GM18499 (cell line): Measurements from ENCODE around the gene PLXNA2.

Experiments
- ATAC-seq: cut with Tn5 transposase; IDR thresholded peaks from one replicate; pipeline ENCODE4 v1.9.1; 2021; ENCODE audit warnings: moderate number of reproducible peaks; ENCODE audit not compliant: insufficient read depth, unreplicated experiment

The PLXNA2 gene

GRCh38 chr1:208227366-208227765 is 16.8 kb downstream of the PLXNA2 start:
- no peak for ATAC-seq

GRCh38 chr1:208225954-208226937 is 17.9 kb downstream of the PLXNA2 start:
- ATAC-seq = no peak

- ATAC-seq = no peak
Observed at GRCh38 chr1:208224192-208224713, 19.9 kb downstream of the PLXNA2 start.

GRCh38 chr1:208223136-208223535 is 21.0 kb downstream of the PLXNA2 start:
- no peak for ATAC-seq

GRCh38 chr1:208222376-208223126 is 21.6 kb downstream of the PLXNA2 start:
- no peak for ATAC-seq

GRCh38 chr1:208221291-208221622 is 22.9 kb downstream of the PLXNA2 start:
- ATAC-seq = no peak

- ATAC-seq = no peak
Observed at GRCh38 chr1:208219659-208220282, 24.4 kb downstream of the PLXNA2 start.

- no peak for ATAC-seq
Observed at GRCh38 chr1:208219098-208219658, 25.0 kb downstream of the PLXNA2 start.

- no peak for ATAC-seq
Observed at GRCh38 chr1:208218237-208219097, 25.7 kb downstream of the PLXNA2 start.

GRCh38 chr1:208217781-208218180 is 26.4 kb downstream of the PLXNA2 start:
- no peak for ATAC-seq

GRCh38 chr1:208216806-208217205 is 27.4 kb downstream of the PLXNA2 start:
- no peak for ATAC-seq

GRCh38 chr1:208216062-208216461 is 28.1 kb downstream of the PLXNA2 start:
- no peak for ATAC-seq

- ATAC-seq = no peak
Observed at GRCh38 chr1:208215393-208215792, 28.8 kb downstream of the PLXNA2 start.

GRCh38 chr1:208213786-208214185 is 30.4 kb downstream of the PLXNA2 start:
- ATAC-seq = no peak

GRCh38 chr1:208212893-208213292 is 31.3 kb downstream of the PLXNA2 start:
- no peak for ATAC-seq

- ATAC-seq = no peak
Observed at GRCh38 chr1:208211921-208212843, 32.0 kb downstream of the PLXNA2 start.

- ATAC-seq = no peak
Observed at GRCh38 chr1:208209896-208210589, 34.1 kb downstream of the PLXNA2 start.

- ATAC-seq = no peak
Observed at GRCh38 chr1:208209286-208209685, 34.9 kb downstream of the PLXNA2 start.
